Measurements from ENCODE around the gene SULT2B1.

The SULT2B1 gene

DNA sequence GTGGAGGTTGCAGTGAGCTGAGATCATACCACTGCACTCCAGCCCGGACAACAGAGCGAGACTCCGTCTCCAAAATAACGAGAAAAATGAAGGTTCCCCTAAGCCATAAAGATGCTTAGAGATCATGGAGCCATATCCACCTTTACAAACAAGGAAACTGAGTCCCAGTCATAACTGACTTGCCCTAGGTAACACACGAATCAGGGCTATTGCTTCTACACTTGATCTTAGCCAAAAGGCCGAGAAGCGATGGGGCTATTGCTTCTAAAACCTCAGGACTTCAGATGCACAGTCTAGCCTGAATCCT, 82.0 kb downstream of the SULT2B1 start:
- peaks cover 44% of the 10 kb centered on the region for H3K4me1 ChIP-seq (ENCODE audit: control insufficient read depth, insufficient read depth, low read length)
- no peaks in the 10 kb centered on the region for H3K27me3 ChIP-seq (ENCODE audit: control insufficient read depth, insufficient read depth, low read length)
- H3K9ac ChIP-seq (ENCODE audit: low read length), result no peak overlapping the region
- peak overlapping the region; percentile 52 for H3K4me3 ChIP-seq (ENCODE audit: low read length)
- H3K27ac ChIP-seq (ENCODE audit: low read depth, low read length), result peak overlapping the region; percentile 67
- peaks cover 16% of the 10 kb centered on the region for H3K36me3 ChIP-seq (ENCODE audit: control insufficient read depth, insufficient read depth, low read length)

DNA sequence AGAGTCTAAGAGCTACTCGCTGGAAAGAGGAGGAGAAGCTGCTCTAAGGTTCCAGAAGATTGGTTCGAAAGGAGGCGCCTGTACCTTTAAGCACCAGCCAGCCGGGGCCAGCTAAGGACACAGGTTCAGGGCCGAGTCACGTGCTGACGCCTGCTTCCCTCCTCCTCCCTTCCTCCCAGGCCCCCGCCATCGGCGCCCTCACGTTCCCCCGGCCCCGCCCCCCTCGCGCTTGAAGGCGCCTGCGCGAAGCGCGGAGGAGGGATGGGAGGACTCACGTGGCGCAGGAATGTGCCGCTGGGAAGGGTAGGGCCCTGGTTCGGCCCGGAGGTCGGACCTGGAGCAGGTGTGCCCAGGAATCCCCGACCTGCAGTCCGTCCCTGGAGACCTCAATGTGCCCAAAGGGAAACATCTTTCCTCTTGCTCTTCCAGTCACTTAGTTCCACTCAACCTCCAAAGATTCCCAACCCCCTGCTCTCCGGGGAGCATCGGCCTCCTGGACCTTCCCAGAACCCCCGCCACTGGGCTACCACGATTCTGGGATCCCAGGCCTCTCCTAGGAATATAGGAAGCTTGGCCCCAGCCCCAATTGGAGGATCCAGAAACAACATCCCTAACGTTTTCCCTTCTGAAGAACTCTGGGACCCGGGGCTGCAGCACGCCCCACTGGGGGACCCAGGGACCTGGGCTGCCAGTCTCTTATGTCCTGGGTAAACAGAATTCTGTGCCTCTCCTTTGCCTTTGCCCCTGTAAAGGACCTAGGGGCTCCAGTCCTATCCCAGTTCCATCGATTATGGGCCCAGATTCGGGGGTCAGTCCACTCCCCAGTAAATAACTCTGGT, 82.7 kb downstream of the SULT2B1 start:
- Histone ChIP-seq H3K9ac (ENCODE audit: low read length) (peak overlapping the region; percentile 13), H3K27ac (ENCODE audit: low read depth, low read length) (peak overlapping the region; percentile 92), H3K36me3 (ENCODE audit: control insufficient read depth, insufficient read depth, low read length) (peaks cover 16% of the 10 kb centered on the region), H3K4me3 (ENCODE audit: low read length) (peak overlapping the region; percentile 63), H3K4me1 (ENCODE audit: control insufficient read depth, insufficient read depth, low read length) (peaks cover 44% of the 10 kb centered on the region), H3K27me3 (ENCODE audit: control insufficient read depth, insufficient read depth, low read length) (no peaks in the 10 kb centered on the region)

- H3K4me1 ChIP-seq (ENCODE audit: control insufficient read depth, insufficient read depth, low read length), result peaks cover 38% of the 10 kb centered on the region
- H3K9ac ChIP-seq (ENCODE audit: low read length), result peak overlapping the region; percentile 75
These were observed 83.4 kb downstream of the SULT2B1 start for GRCh38 chr19:48635263-48635965.

DNA sequence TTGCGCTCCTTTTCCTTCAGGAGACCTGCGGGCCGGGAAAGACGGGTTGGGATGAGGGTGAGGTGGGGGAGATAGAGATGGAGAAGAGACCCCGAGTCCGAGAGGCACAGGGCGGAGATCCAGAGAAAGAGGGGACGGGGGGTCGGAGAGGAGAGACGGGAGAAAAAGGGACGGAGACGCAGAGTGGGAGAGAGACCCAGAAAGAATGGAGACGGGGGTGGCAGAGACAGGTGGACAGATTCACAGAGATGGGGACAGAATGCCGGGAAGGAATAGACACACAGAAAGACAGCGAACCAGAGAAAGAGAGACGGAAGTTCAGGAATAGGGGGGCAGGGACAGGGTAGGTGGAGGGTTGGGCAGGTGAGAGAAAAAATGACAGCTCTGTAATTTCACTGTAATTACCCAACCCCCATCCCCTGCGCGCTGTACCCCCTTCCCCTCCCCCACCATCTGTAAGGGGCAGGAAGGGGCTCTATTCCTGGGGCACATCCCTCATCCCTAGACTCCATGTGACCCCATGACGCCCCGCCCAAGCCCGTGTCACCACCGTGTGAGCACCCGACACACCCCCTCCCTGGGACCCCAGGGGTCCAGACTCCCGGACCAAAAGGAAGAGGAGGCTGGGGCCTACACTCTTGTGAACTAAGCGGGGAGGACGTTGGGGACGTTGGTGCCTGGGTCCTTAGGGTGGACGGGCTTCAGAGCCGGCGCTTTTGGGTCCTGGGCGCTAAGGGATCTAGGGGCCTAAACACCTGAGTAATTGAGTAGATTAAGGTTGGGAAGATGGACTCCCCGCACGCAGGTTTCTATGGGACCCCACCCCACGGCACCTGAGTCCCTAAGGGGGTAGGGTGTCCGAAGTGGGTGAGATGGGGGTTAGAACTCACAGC, 84.2 kb downstream of the SULT2B1 start:
- Histone ChIP-seq H3K4me3 (ENCODE audit: low read length) (peak overlapping the region; percentile 97), H3K4me1 (ENCODE audit: control insufficient read depth, insufficient read depth, low read length) (peaks cover 32% of the 10 kb centered on the region), H3K27ac (ENCODE audit: low read depth, low read length) (peak overlapping the region; percentile 98)

More at GRCh38 chr19:48635263-48635965, 83.4 kb downstream of the SULT2B1 start:
- Histone ChIP-seq H3K27ac (ENCODE audit: low read depth, low read length) (peak overlapping the region; percentile 98), H3K4me3 (ENCODE audit: low read length) (peak overlapping the region; percentile 97), H3K36me3 (ENCODE audit: control insufficient read depth, insufficient read depth, low read length) (peaks cover 14% of the 10 kb centered on the region), H3K27me3 (ENCODE audit: control insufficient read depth, insufficient read depth, low read length) (no peaks in the 10 kb centered on the region)

GRCh38 chr19:48636859-48637448, 85.0 kb downstream of the SULT2B1 start, which contains the start of gene DBP:
DBP (minus strand) TSS chr19:48637379; CDS start chr19:48636994, 385 bp downstream.
- Histone ChIP-seq H3K9ac (ENCODE audit: low read length) (peak within 1 kb of the TSS; percentile 71), H3K4me1 (ENCODE audit: control insufficient read depth, insufficient read depth, low read length) (peaks cover 31% of the 10 kb centered on the region), H3K27ac (ENCODE audit: low read depth, low read length) (peak within 1 kb of the TSS; percentile 98)

More for the DNA sequence above, 84.2 kb downstream of the SULT2B1 start:
- no peaks in the 10 kb centered on the region for H3K27me3 ChIP-seq (ENCODE audit: control insufficient read depth, insufficient read depth, low read length)
- peak overlapping the region; percentile 75 for H3K9ac ChIP-seq (ENCODE audit: low read length)
- H3K36me3 ChIP-seq (ENCODE audit: control insufficient read depth, insufficient read depth, low read length), result peaks cover 12% of the 10 kb centered on the region

DNA sequence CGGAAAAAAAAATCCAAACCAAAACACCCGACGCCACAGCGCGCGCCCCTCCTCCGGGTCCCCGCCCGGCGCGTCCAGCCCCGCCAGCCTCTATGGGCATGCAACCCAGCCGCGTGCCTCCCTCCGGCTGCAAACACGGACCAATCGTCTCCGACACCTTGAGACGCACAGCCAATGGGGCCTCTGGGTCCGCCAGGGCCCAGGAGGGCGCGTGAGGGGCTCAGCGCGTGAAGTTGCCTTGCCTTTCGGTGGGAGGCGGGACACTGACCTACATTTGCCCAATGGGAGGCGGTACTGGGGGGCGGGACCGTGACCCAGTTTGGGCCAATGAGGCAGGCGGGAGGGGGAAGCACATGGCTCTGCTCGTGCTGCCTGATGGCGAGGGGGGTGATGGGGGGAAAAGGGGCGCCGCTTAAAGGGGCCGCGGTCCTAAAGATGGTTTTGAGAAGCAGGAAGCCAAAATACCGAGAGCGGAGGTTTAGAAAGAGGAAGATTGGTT, 85.5 kb downstream of the SULT2B1 start:
- Histone ChIP-seq H3K27me3 (ENCODE audit: control insufficient read depth, insufficient read depth, low read length) (no peaks in the 10 kb centered on the region), H3K27ac (ENCODE audit: low read depth, low read length) (peak overlapping the region; percentile 98), H3K4me1 (ENCODE audit: control insufficient read depth, insufficient read depth, low read length) (peaks cover 30% of the 10 kb centered on the region), H3K36me3 (ENCODE audit: control insufficient read depth, insufficient read depth, low read length) (peaks cover 8% of the 10 kb centered on the region), H3K9ac (ENCODE audit: low read length) (peak overlapping the region; percentile 38), H3K4me3 (ENCODE audit: low read length) (peak overlapping the region; percentile 97)

More at GRCh38 chr19:48636859-48637448, 85.0 kb downstream of the SULT2B1 start, which contains the start of gene DBP:
- H3K36me3 ChIP-seq (ENCODE audit: control insufficient read depth, insufficient read depth, low read length), result peaks cover 9% of the 10 kb centered on the region
- H3K27me3 ChIP-seq (ENCODE audit: control insufficient read depth, insufficient read depth, low read length), result no peaks in the 10 kb centered on the region
- peak within 1 kb of the TSS; percentile 97 for H3K4me3 ChIP-seq (ENCODE audit: low read length)

- H3K9ac ChIP-seq (ENCODE audit: low read length), result peak overlapping the region; percentile 38
- peak overlapping the region; percentile 98 for H3K27ac ChIP-seq (ENCODE audit: low read depth, low read length)
- H3K4me1 ChIP-seq (ENCODE audit: control insufficient read depth, insufficient read depth, low read length), result peaks cover 23% of the 10 kb centered on the region
- H3K36me3 ChIP-seq (ENCODE audit: control insufficient read depth, insufficient read depth, low read length), result peaks cover 2% of the 10 kb centered on the region
- no peaks in the 10 kb centered on the region for H3K27me3 ChIP-seq (ENCODE audit: control insufficient read depth, insufficient read depth, low read length)
- peak overlapping the region; percentile 71 for H3K4me3 ChIP-seq (ENCODE audit: low read length)
These were observed 86.2 kb downstream of the SULT2B1 start for GRCh38 chr19:48637948-48638830.

DNA sequence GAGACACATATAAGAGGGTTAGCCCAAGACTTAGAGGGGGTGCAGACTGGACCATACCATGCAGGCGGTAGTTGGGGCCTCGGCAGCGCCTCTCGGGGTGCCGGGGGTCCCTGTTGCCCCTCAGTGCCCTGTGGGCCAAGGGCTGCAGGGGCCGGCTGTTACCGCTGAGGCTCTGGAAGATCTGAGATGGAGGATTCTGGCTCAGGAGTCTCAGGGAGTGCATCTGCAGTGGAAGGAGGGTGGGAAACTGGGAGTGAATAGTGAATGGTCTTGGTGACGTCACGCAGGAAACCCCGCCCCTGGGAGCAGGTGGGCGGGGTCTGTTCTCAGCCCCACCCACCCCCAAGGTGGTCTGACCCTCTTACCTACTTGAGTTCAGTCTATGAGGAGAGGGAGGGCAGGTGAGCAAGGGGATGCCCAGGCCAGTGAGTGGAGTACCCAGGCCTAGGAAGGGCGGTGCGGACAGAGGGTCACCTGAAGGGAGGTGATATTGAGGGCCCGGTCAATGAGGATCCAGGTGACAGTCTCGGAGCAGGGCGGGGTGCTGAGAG, 86.9 kb downstream of the SULT2B1 start:
- Histone ChIP-seq H3K27ac (ENCODE audit: low read depth, low read length) (peak overlapping the region; percentile 98), H3K4me3 (ENCODE audit: low read length) (peak overlapping the region; percentile 56), H3K27me3 (ENCODE audit: control insufficient read depth, insufficient read depth, low read length) (no peaks in the 10 kb centered on the region), H3K36me3 (ENCODE audit: control insufficient read depth, insufficient read depth, low read length) (no peaks in the 10 kb centered on the region), H3K9ac (ENCODE audit: low read length) (peak overlapping the region; percentile 14), H3K4me1 (ENCODE audit: control insufficient read depth, insufficient read depth, low read length) (peaks cover 16% of the 10 kb centered on the region)

DNA sequence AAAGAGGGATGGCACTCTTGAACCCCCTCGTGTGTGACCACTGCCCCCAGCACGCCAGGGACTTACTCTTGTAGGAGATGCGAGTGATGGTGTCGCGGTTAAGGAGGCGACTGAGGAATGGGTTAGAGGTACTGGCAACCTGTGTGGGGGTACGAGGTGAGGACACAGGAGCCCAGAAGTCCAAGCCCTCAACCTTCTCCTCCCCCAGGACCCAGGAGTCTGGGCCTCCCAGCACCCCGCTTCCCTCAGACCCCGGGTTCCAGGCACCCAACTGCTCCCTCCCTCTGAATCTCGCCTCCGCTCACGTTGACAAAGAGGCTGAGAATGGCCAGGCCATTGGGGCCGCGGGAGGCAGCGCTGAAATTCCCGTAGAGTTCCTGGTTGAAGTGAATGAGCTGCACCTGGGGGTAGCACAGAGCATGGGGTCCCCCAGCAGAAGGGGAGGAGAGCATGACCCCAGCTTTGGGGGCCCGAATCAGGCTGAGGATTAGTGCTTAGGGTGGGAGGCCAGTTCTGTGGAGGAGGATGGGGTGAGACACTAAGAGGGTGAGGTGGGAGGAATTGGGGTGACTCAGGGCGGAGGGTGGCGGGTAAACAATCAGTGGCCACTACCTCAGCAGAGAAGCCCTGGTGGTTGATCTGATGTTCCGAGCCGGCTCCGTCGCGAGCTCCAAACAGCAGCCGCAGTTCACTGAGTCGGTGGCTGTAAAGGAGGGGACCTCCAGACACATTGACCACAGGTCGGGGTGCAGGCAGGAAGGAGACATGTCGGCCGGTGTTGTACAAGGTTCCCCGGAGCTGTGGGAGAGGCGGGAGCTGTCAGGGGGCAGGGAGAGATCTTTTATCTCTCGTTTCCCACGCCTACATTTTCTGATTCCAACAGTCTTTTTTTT, 87.8 kb downstream of the SULT2B1 start:
- H3K4me3 ChIP-seq (ENCODE audit: low read length), result no peak overlapping the region
- no peak overlapping the region for H3K9ac ChIP-seq (ENCODE audit: low read length)
- H3K27me3 ChIP-seq (ENCODE audit: control insufficient read depth, insufficient read depth, low read length), result no peaks in the 10 kb centered on the region
- H3K36me3 ChIP-seq (ENCODE audit: control insufficient read depth, insufficient read depth, low read length), result no peaks in the 10 kb centered on the region
- H3K4me1 ChIP-seq (ENCODE audit: control insufficient read depth, insufficient read depth, low read length), result peaks cover 15% of the 10 kb centered on the region
- H3K27ac ChIP-seq (ENCODE audit: low read depth, low read length), result no peak overlapping the region

- H3K4me1 ChIP-seq (ENCODE audit: control insufficient read depth, insufficient read depth, low read length), result peaks cover 15% of the 10 kb centered on the region
- H3K9ac ChIP-seq (ENCODE audit: low read length), result no peak overlapping the region
- no peaks in the 10 kb centered on the region for H3K36me3 ChIP-seq (ENCODE audit: control insufficient read depth, insufficient read depth, low read length)
- no peaks in the 10 kb centered on the region for H3K27me3 ChIP-seq (ENCODE audit: control insufficient read depth, insufficient read depth, low read length)
- H3K4me3 ChIP-seq (ENCODE audit: low read length), result no peak overlapping the region
- H3K27ac ChIP-seq (ENCODE audit: low read depth, low read length), result no peak overlapping the region
These were observed 89.9 kb downstream of the SULT2B1 start for GRCh38 chr19:48641850-48642249.

All from rectal smooth muscle tissue (tissue), 1 donor.